Epithelial cell of esophagus (primary cell): Measurements from ENCODE around the gene CLSTN2.

ENCODE experiments used
- DNase-seq: peaks from one replicate; pipeline ENCODE4 v3.0.0; 2010; ENCODE audit warnings: low read depth
- H3K4me3 ChIP-seq: 2 replicates; pipeline ENCODE4 v1.5.1; 2011; ENCODE audit warnings: mild to moderate bottlenecking, low read length, control low read depth
- CTCF ChIP-seq: IDR thresholded peaks from 2 replicates; pipeline ENCODE4 v1.5.1; 2011; ENCODE audit warnings: low read depth, mild to moderate bottlenecking, low read length, control low read depth, inconsistent platforms; ENCODE audit not compliant: insufficient read depth; ENCODE audit errors: missing control alignments

The CLSTN2 gene

GRCh38 chr3:140342668-140343067, 407.7 kb downstream of the CLSTN2 start:
- H3K4me3 ChIP-seq: no peak overlapping the region
- no peak for TF ChIP-seq CTCF
- no peak for DNase-seq

GRCh38 chr3:140343211-140344081, 408.5 kb downstream of the CLSTN2 start:
- no peak for TF ChIP-seq CTCF
- no peak overlapping the region for H3K4me3 ChIP-seq
- no peak for DNase-seq

GRCh38 chr3:140344082-140344454, 409.1 kb downstream of the CLSTN2 start:
- no peak overlapping the region for H3K4me3 ChIP-seq
- TF ChIP-seq CTCF: no peak
- peak; percentile 34 for DNase-seq

GRCh38 chr3:140344601-140345205, 409.7 kb downstream of the CLSTN2 start:
- DNase-seq: no peak
- no peak overlapping the region for H3K4me3 ChIP-seq
- no peak for TF ChIP-seq CTCF

- TF ChIP-seq CTCF: no peak
- H3K4me3 ChIP-seq: no peak overlapping the region
- DNase-seq: no peak
These were observed 412.2 kb downstream of the CLSTN2 start for GRCh38 chr3:140347151-140347550.

GRCh38 chr3:140349938-140350337, 415.0 kb downstream of the CLSTN2 start:
- H3K4me3 ChIP-seq: no peak overlapping the region
- no peak for DNase-seq
- no peak for TF ChIP-seq CTCF
